ENCODE results near the gene LPAR2. TPM values are rescaled to one million over a fixed set of nuclear protein-coding genes. Genes with fewer than 3 reads are reported as not detected.

Gene LPAR2
- total and polyA plus RNA-seq, 2 donors (not counting 3 experiments of a cell fraction or from before 2014, with no cell fraction given), result 4.7 to 5.0 TPM

GRCh38 chr19:19619849-19620210, 8.2 kb downstream of the LPAR2 start:
- ChIA-PET CTCF (interaction anchor here (0.8 kb wide), 1 partner anchor 14 kb away, joined by 4 read pairs; no protein-coding TSS in a partner anchor), POLR2A (no interaction called here)
- intact Hi-C loops (cut with micrococcal nuclease) (no loop called here), dilution Hi-C loops (cut with MboI; ENCODE audit: extremely low pct_ligation_motif_present, low sequenced_read_pairs) (no loop called here)
- Histone ChIP-seq H3K4me2 (ENCODE audit: insufficient read depth, low read length) (no peak overlapping the region), H4K20me1 (replicated peaks; ENCODE audit: control insufficient read depth, extremely low read depth, insufficient read depth, low read length) (no peaks in the 10 kb centered on the region), H2AFZ (ENCODE audit: low read depth, low read length) (no peak overlapping the region), H3K9me3 (replicated peaks; ENCODE audit: control insufficient read depth, insufficient read depth, low read length) (no peaks in the 10 kb centered on the region), H3K9ac (replicated peaks; ENCODE audit: extremely low read depth, insufficient read depth, low read length) (no peak overlapping the region), H3K4me3 (replicated peaks in 1 of 3; ENCODE audit: insufficient read depth in 1 of 3, low read depth in 1 of 3, low read length in 3 of 3) (no peak overlapping the region), H3K4me1 (ENCODE audit: control insufficient read depth, extremely low read depth, insufficient read depth, low read length) (no peaks in the 10 kb centered on the region), H3K27ac (ENCODE audit: insufficient read depth, low read depth, low read length) (no peak overlapping the region), H3K36me3 (ENCODE audit: control insufficient read depth in 2 of 2, extremely low read depth in 1 of 2, insufficient read depth in 2 of 2, low read length in 2 of 2) (no peaks in the 10 kb centered on the region), H3K27me3 (ENCODE audit: control insufficient read depth in 2 of 2, insufficient read depth in 2 of 2, low read length in 2 of 2) (no peaks in the 10 kb centered on the region), H3K79me2 (ENCODE audit: control insufficient read depth, insufficient read depth, low read length) (no peaks in the 10 kb centered on the region), H3K9me1 (replicated peaks; ENCODE audit: control insufficient read depth, extremely low read depth, insufficient read depth, low read length) (no peaks in the 10 kb centered on the region)
- TF ChIP-seq GATA2 (IDR thresholded peaks at IDR 0.05; ENCODE audit: insufficient read depth, insufficient read length, low read depth, low read length), result no peak
- TF ChIP-seq CTCF (IDR thresholded peaks at IDR 0.05; ENCODE audit: extremely low read depth in 1 of 2, insufficient read depth in 1 of 2, low read depth in 1 of 2, low read length in 2 of 2), result no peak
- TF ChIP-seq MAX (IDR thresholded peaks at IDR 0.05; ENCODE audit: insufficient read depth, insufficient read length), result no peak
- TF ChIP-seq FOS (IDR thresholded peaks at IDR 0.05; ENCODE audit: borderline replicate concordance, insufficient read depth, low read length), result no peak
- no peak for TF ChIP-seq EZH2 (IDR thresholded peaks at IDR 0.05; ENCODE audit: borderline replicate concordance, low read depth, low read length, severe bottlenecking)
- TF ChIP-seq MYC (IDR thresholded peaks at IDR 0.05; ENCODE audit: low read depth, low read length), result no peak
- TF ChIP-seq JUN (IDR thresholded peaks at IDR 0.05; ENCODE audit: borderline replicate concordance, insufficient read depth, insufficient read length, low read depth), result no peak
- no peak for TF ChIP-seq POLR2AphosphoS5 (IDR thresholded peaks at IDR 0.05; ENCODE audit: insufficient read depth, low read depth, low read length)
- no peak for TF ChIP-seq POLR2A (IDR thresholded peaks at IDR 0.05; ENCODE audit: low read depth, low read length)
- FAIRE-seq (no peak), DNase-seq (ENCODE audit: low read depth, low spot score) (no peak)
- no TSS peak for BruUV-seq (replicated peaks)

Measured in endothelial cell of umbilical vein (primary cell).